CD8-positive, alpha-beta memory T cell (primary cell): ENCODE results near the gene CALML5. TPM values are rescaled to one million over a fixed set of nuclear protein-coding genes. Genes with fewer than 3 reads are reported as not detected.
A peak's percentile ranks its signal among the peaks of the same experiment; 100 is the strongest.

Source experiments
- CTCF ChIA-PET: fragments of 350-600 bp; sonication (Branson Sonifier 250); formaldehyde crosslinking; loops from one replicate; lab custom pipeline; 2021; ENCODE audit warnings: antibody characterized with exemption; lab: Charles Lee
- POLR2A ChIA-PET: fragments of 350-600 bp; sonication (Branson Sonifier 250); formaldehyde crosslinking; loops from one replicate; lab custom pipeline; 2021; ENCODE audit warnings: antibody characterized with exemption; lab: Charles Lee
- DNase-seq, 5 donors: peaks; one replicate each; pipeline versions ENCODE4 v3.0.0 to v3.0.0-alpha.2; 2020 to 2022; ENCODE audit warnings: mixed read lengths in 1 of 5
- H3K27ac ChIP-seq: one replicate; pipeline ENCODE4 v1.7.0; 2013; ENCODE audit warnings: low read depth, mild to moderate bottlenecking, low read length, moderate library complexity
- H3K27me3 ChIP-seq: 2 replicates; pipeline ENCODE4 v1.7.0; 2013; ENCODE audit warnings: low read length, mild to moderate bottlenecking; ENCODE audit not compliant: insufficient read depth, poor library complexity, severe bottlenecking
- H3K36me3 ChIP-seq: 2 replicates; pipeline ENCODE4 v1.7.0; 2013; ENCODE audit warnings: mild to moderate bottlenecking, low read length, moderate library complexity; ENCODE audit not compliant: insufficient read depth
- H3K4me1 ChIP-seq: 2 replicates; pipeline ENCODE4 v1.7.0; 2013; ENCODE audit warnings: mild to moderate bottlenecking, low read length, moderate library complexity; ENCODE audit not compliant: insufficient read depth
- H3K4me3 ChIP-seq: 2 replicates; pipeline ENCODE4 v1.7.0; 2013; ENCODE audit warnings: mild to moderate bottlenecking, low read length
- H3K9me3 ChIP-seq: 2 replicates; pipeline ENCODE4 v1.7.0; 2013; ENCODE audit warnings: mild to moderate bottlenecking, low read length
- H3K27ac Mint-ChIP-seq, 8 donors: one replicate each; pipeline ENCODE4 v1.8.0; 2020 to 2021; ENCODE audit warnings: mixed read lengths in 8 of 8, mild to moderate bottlenecking in 6 of 8, inconsistent platforms in 3 of 8, moderate library complexity in 3 of 8
- H3K27me3 Mint-ChIP-seq, 2 donors: one replicate each; pipeline ENCODE4 v1.8.0; 2020 to 2021; ENCODE audit warnings: mixed read lengths in 2 of 2, mild to moderate bottlenecking in 1 of 2, moderate library complexity in 1 of 2
- H3K36me3 Mint-ChIP-seq, 3 donors: one replicate each; pipeline ENCODE4 v1.8.0; 2020 to 2021; ENCODE audit warnings: mixed read lengths in 3 of 3, inconsistent platforms in 1 of 3, mild to moderate bottlenecking in 1 of 3
- H3K4me1 Mint-ChIP-seq, 3 donors: one replicate each; pipeline ENCODE4 v1.8.0; 2020 to 2021; ENCODE audit warnings: mixed read lengths in 3 of 3, inconsistent platforms in 1 of 3, mild to moderate bottlenecking in 1 of 3
- H3K4me3 Mint-ChIP-seq, 7 donors: one replicate each; pipeline ENCODE4 v1.8.0; 2020 to 2021; ENCODE audit warnings: mixed read lengths in 7 of 7, mild to moderate bottlenecking in 6 of 7, moderate library complexity in 4 of 7, inconsistent platforms in 2 of 7
- H3K9me3 Mint-ChIP-seq, 5 donors: one replicate each; pipeline ENCODE4 v1.8.0; 2020 to 2022; ENCODE audit warnings: mixed read lengths in 5 of 5, mild to moderate bottlenecking in 3 of 5, moderate library complexity in 2 of 5, inconsistent platforms in 1 of 5
- polyA plus RNA-seq: library from polyadenylated mRNA; unstranded; fragments of 300-500 nt; fragmentation: Illumina TruSeq; gene quantifications from one replicate; pipeline ENCODE4 v1.2.3, GENCODE V29; 2021
- total RNA-seq, 2 experiments: library from RNA; stranded (reverse); gene quantifications; one replicate each; pipeline ENCODE4 v1.2.3, GENCODE V29; 2021

The CALML5 gene
- total and polyA plus RNA-seq, 3 experiments from 2014 or later, result not detected

GRCh38 chr10:5465976-5466450, 33.4 kb downstream of the CALML5 start:
- no peaks in the 10 kb centered on the region for H3K36me3 Mint-ChIP-seq
- Histone ChIP-seq H3K9me3 (no peaks in the 10 kb centered on the region), H3K27ac (no peak overlapping the region), H3K4me3 (no peak overlapping the region), H3K4me1 (no peaks in the 10 kb centered on the region), H3K27me3 (no peaks in the 10 kb centered on the region), H3K36me3 (no peaks in the 10 kb centered on the region)
- H3K27me3 Mint-ChIP-seq, result peaks cover 0 to 1% of the 10 kb centered on the region in 2 donors
- H3K9me3 Mint-ChIP-seq, result no peaks in the 10 kb centered on the region
- H3K27ac Mint-ChIP-seq, result no peak overlapping the region
- CTCF ChIA-PET, result no interaction called here
- DNase-seq, result no peak
- no peaks in the 10 kb centered on the region for H3K4me1 Mint-ChIP-seq
- POLR2A ChIA-PET, result no interaction called here
- no peak overlapping the region for H3K4me3 Mint-ChIP-seq

GRCh38 chr10:5464546-5464945, 34.8 kb downstream of the CALML5 start:
- H3K4me3 ChIP-seq, result no peak overlapping the region
- no peaks in the 10 kb centered on the region for H3K4me1 Mint-ChIP-seq
- no peak overlapping the region for H3K27ac ChIP-seq
- POLR2A ChIA-PET, result no interaction called here
- H3K9me3 ChIP-seq, result no peaks in the 10 kb centered on the region
- no peak for DNase-seq
- CTCF ChIA-PET, result interaction anchor here (1.6 kb wide), 1 partner anchor 22 kb away, joined by 3 read pairs; no protein-coding TSS in a partner anchor
- H3K36me3 Mint-ChIP-seq, result no peaks in the 10 kb centered on the region
- H3K27ac Mint-ChIP-seq, result no peak overlapping the region
- no peak overlapping the region for H3K4me3 Mint-ChIP-seq
- H3K36me3 ChIP-seq, result no peaks in the 10 kb centered on the region
- no peaks in the 10 kb centered on the region for H3K9me3 Mint-ChIP-seq
- H3K27me3 Mint-ChIP-seq, result peaks cover 0 to 1% of the 10 kb centered on the region in 2 donors
- H3K27me3 ChIP-seq, result no peaks in the 10 kb centered on the region
- no peaks in the 10 kb centered on the region for H3K4me1 ChIP-seq

- Mint-ChIP-seq H3K27ac (no peak overlapping the region), H3K9me3 (no peaks in the 10 kb centered on the region), H3K27me3 (no peaks in the 10 kb centered on the region), H3K4me3 (no peak overlapping the region), H3K36me3 (no peaks in the 10 kb centered on the region), H3K4me1 (peaks cover 0 to 2% (median 1%) of the 10 kb centered on the region in 3 donors)
- no peaks in the 10 kb centered on the region for H3K27me3 ChIP-seq
- ChIA-PET CTCF (interaction anchor here (1.6 kb wide), 1 partner anchor 21 kb away, joined by 3 read pairs; no protein-coding TSS in a partner anchor), POLR2A (no interaction called here)
- H3K27ac ChIP-seq, result peak overlapping the region; percentile 81
- no peak for DNase-seq
- H3K4me1 ChIP-seq, result peaks cover 7% of the 10 kb centered on the region
- H3K4me3 ChIP-seq, result no peak overlapping the region
- H3K9me3 ChIP-seq, result no peaks in the 10 kb centered on the region
- H3K36me3 ChIP-seq, result no peaks in the 10 kb centered on the region
These were observed 36.5 kb downstream of the CALML5 start for GRCh38 chr10:5462841-5463293.

GRCh38 chr10:5461914-5462840, 37.2 kb downstream of the CALML5 start:
- H3K27me3 ChIP-seq, result no peaks in the 10 kb centered on the region
- no peaks in the 10 kb centered on the region for H3K9me3 ChIP-seq
- Mint-ChIP-seq H3K27me3 (no peaks in the 10 kb centered on the region), H3K4me3 (no peak overlapping the region), H3K27ac (no peak overlapping the region), H3K4me1 (peaks cover 0 to 6% (median 4%) of the 10 kb centered on the region in 3 donors), H3K36me3 (no peaks in the 10 kb centered on the region), H3K9me3 (no peaks in the 10 kb centered on the region)
- CTCF ChIA-PET, result no interaction called here
- peak overlapping the region; percentile 81 for H3K27ac ChIP-seq
- H3K36me3 ChIP-seq, result no peaks in the 10 kb centered on the region
- H3K4me1 ChIP-seq, result peaks cover 8% of the 10 kb centered on the region
- H3K4me3 ChIP-seq, result no peak overlapping the region
- POLR2A ChIA-PET, result no interaction called here
- no peak for DNase-seq

GRCh38 chr10:5461203-5461588, 38.2 kb downstream of the CALML5 start:
- Histone ChIP-seq H3K4me1 (peaks cover 8% of the 10 kb centered on the region), H3K27ac (peak overlapping the region; percentile 81), H3K36me3 (no peaks in the 10 kb centered on the region), H3K27me3 (no peaks in the 10 kb centered on the region), H3K9me3 (no peaks in the 10 kb centered on the region), H3K4me3 (no peak overlapping the region)
- Mint-ChIP-seq H3K4me1 (peaks cover 0 to 6% (median 4%) of the 10 kb centered on the region in 3 donors), H3K4me3 (no peak overlapping the region), H3K36me3 (no peaks in the 10 kb centered on the region), H3K27ac (no peak overlapping the region), H3K27me3 (no peaks in the 10 kb centered on the region), H3K9me3 (no peaks in the 10 kb centered on the region)
- no peak for DNase-seq
- ChIA-PET POLR2A (no interaction called here), CTCF (no interaction called here)

GRCh38 chr10:5460468-5461202, 38.7 kb downstream of the CALML5 start:
- Histone ChIP-seq H3K27ac (peak overlapping the region; percentile 81), H3K4me3 (no peak overlapping the region), H3K36me3 (no peaks in the 10 kb centered on the region), H3K9me3 (no peaks in the 10 kb centered on the region), H3K4me1 (peaks cover 8% of the 10 kb centered on the region), H3K27me3 (no peaks in the 10 kb centered on the region)
- no peaks in the 10 kb centered on the region for H3K27me3 Mint-ChIP-seq
- no peaks in the 10 kb centered on the region for H3K36me3 Mint-ChIP-seq
- CTCF ChIA-PET, result no interaction called here
- H3K27ac Mint-ChIP-seq, result no peak overlapping the region
- no peaks in the 10 kb centered on the region for H3K9me3 Mint-ChIP-seq
- POLR2A ChIA-PET, result no interaction called here
- H3K4me3 Mint-ChIP-seq, result no peak overlapping the region
- peaks cover 0 to 6% (median 4%) of the 10 kb centered on the region in 3 donors for H3K4me1 Mint-ChIP-seq
- no peak for DNase-seq

GRCh38 chr10:5458949-5459747, 40.2 kb downstream of the CALML5 start:
- ChIA-PET CTCF (no interaction called here), POLR2A (no interaction called here)
- H3K9me3 ChIP-seq, result no peaks in the 10 kb centered on the region
- Mint-ChIP-seq H3K9me3 (no peaks in the 10 kb centered on the region), H3K4me1 (peaks cover 0 to 6% (median 4%) of the 10 kb centered on the region in 3 donors), H3K4me3 (no peak overlapping the region), H3K27ac (no peak overlapping the region), H3K36me3 (no peaks in the 10 kb centered on the region), H3K27me3 (no peaks in the 10 kb centered on the region)
- H3K4me3 ChIP-seq, result no peak overlapping the region
- DNase-seq, result no peak
- H3K27me3 ChIP-seq, result no peaks in the 10 kb centered on the region
- H3K36me3 ChIP-seq, result no peaks in the 10 kb centered on the region
- H3K27ac ChIP-seq, result no peak overlapping the region
- H3K4me1 ChIP-seq, result peaks cover 8% of the 10 kb centered on the region
